ENCODE measurements around the gene AHCYL2. TPM values are rescaled to one million over a fixed set of nuclear protein-coding genes. Genes with fewer than 3 reads are reported as not detected.

AHCYL2 gene
- total RNA-seq, 2 experiments from 2014 or later, result 5.0 to 8.7 TPM

GRCh38 chr7:129375141-129375938, 150.5 kb downstream of the AHCYL2 start:
- TF ChIP-seq EZH2phosphoT487 (IDR thresholded peaks at IDR 0.05; ENCODE audit: borderline replicate concordance, low read depth, low read length) (no peak), CTCF (conservative IDR thresholded peaks at IDR 0.05; ENCODE audit: low read length) (no peak)
- H3K4me2 ChIP-seq (ENCODE audit: low read length), result no peak overlapping the region
- DNase-seq (ENCODE audit: low spot score), result no peak
- BruUV-seq (replicated peaks), result no TSS peak
- H3K9me3 ChIP-seq (ENCODE audit: low read length), result no peaks in the 10 kb centered on the region
- no peaks in the 10 kb centered on the region for H3K36me3 ChIP-seq (ENCODE audit: insufficient read depth, low read length)
- ChIA-PET CTCF (ENCODE audit: unreplicated experiment) (no interaction called here), POLR2A (interaction anchor here (1.2 kb wide), 1 partner anchor 14 kb away, joined by 3 read pairs; no protein-coding TSS in a partner anchor)
- no peak overlapping the region for H3K27ac ChIP-seq (ENCODE audit: low read depth, low read length, poor library complexity, severe bottlenecking)
- no peak overlapping the region for H2AFZ ChIP-seq (ENCODE audit: low read length)
- H3K9me2 ChIP-seq (ENCODE audit: insufficient read depth, low read length), result no peaks in the 10 kb centered on the region
- H4K20me1 ChIP-seq (ENCODE audit: insufficient read depth, low read length), result no peaks in the 10 kb centered on the region
- no peaks in the 10 kb centered on the region for H3K4me1 ChIP-seq (ENCODE audit: insufficient read depth, low read length, poor library complexity, severe bottlenecking)
- H3K79me2 ChIP-seq (ENCODE audit: insufficient read depth, low read depth, low read length), result no peaks in the 10 kb centered on the region
- no peak overlapping the region for H3K4me3 ChIP-seq (ENCODE audit: low read depth, low read length, poor library complexity, severe bottlenecking)
- intact Hi-C loops (cut with micrococcal nuclease; ENCODE audit: unreplicated experiment), result no loop called here

GRCh38 chr7:129376076-129376777, 151.4 kb downstream of the AHCYL2 start:
- no TSS peak for BruUV-seq (replicated peaks)
- no peaks in the 10 kb centered on the region for H3K4me1 ChIP-seq (ENCODE audit: insufficient read depth, low read length, poor library complexity, severe bottlenecking)
- intact Hi-C loops (cut with micrococcal nuclease; ENCODE audit: unreplicated experiment), result no loop called here
- H3K27ac ChIP-seq (ENCODE audit: low read depth, low read length, poor library complexity, severe bottlenecking), result no peak overlapping the region
- H3K4me2 ChIP-seq (ENCODE audit: low read length), result no peak overlapping the region
- H2AFZ ChIP-seq (ENCODE audit: low read length), result no peak overlapping the region
- TF ChIP-seq EZH2phosphoT487 (IDR thresholded peaks at IDR 0.05; ENCODE audit: borderline replicate concordance, low read depth, low read length), result no peak
- peak; percentile 89 for TF ChIP-seq CTCF (conservative IDR thresholded peaks at IDR 0.05; ENCODE audit: low read length)
- no peaks in the 10 kb centered on the region for H3K79me2 ChIP-seq (ENCODE audit: insufficient read depth, low read depth, low read length)
- no peaks in the 10 kb centered on the region for H3K9me2 ChIP-seq (ENCODE audit: insufficient read depth, low read length)
- peak; percentile 68 for DNase-seq (ENCODE audit: low spot score)
- ChIA-PET POLR2A (interaction anchor here (0.6 to 0.8 kb wide), 3 partner anchors 69 to 198 kb away, joined by 3 to 6 read pairs (median 4); no protein-coding TSS in a partner anchor), CTCF (ENCODE audit: unreplicated experiment) (interaction anchor here (0.7 to 1.0 kb wide), 2 partner anchors 9 to 157 kb away, joined by 3 to 4 read pairs; no protein-coding TSS in a partner anchor)
- H3K36me3 ChIP-seq (ENCODE audit: insufficient read depth, low read length), result no peaks in the 10 kb centered on the region
- no peaks in the 10 kb centered on the region for H3K9me3 ChIP-seq (ENCODE audit: low read length)
- no peak overlapping the region for H3K4me3 ChIP-seq (ENCODE audit: low read depth, low read length, poor library complexity, severe bottlenecking)
- H4K20me1 ChIP-seq (ENCODE audit: insufficient read depth, low read length), result no peaks in the 10 kb centered on the region

Data from OCI-LY7 (cell line).